PC-3 (cell line): ENCODE measurements around the gene MAP2K7. TPM values are rescaled to one million over a fixed set of nuclear protein-coding genes. Genes with fewer than 3 reads are reported as not detected.

Experiments
- ATAC-seq: fragments of 200-7000 bp; cut with Tn5 transposase; 2 replicates; pipeline ENCODE4 v1.9.1; 2020; ENCODE audit warnings: mild to moderate bottlenecking, moderate library complexity
- BruUV-seq: library from RNA; stranded (reverse); fragments of 400-500 nt; replicated peaks from 2 replicates; lab custom pipeline; 2021; lab: Mats Ljungman, UMichigan
- CTCF ChIA-PET: fragments of 300-600 bp; sonication (Branson Sonifier 250); formaldehyde crosslinking; loops from one replicate; lab custom pipeline; 2022; ENCODE audit warnings: antibody characterized with exemption; lab: Charles Lee
- POLR2A ChIA-PET: fragments of 300-600 bp; sonication (Branson Sonifier 250); formaldehyde crosslinking; loops from one replicate; lab custom pipeline; 2022; ENCODE audit warnings: antibody characterized with exemption; ENCODE audit not compliant: unreplicated experiment; lab: Charles Lee
- DNase-seq: peaks from one replicate; pipeline ENCODE4 v3.0.0-alpha.2; 2015
- H2AFZ ChIP-seq: fragments of 300-600 bp; sonication (generic); 2 replicates; pipeline ENCODE4 v1.6.0; 2016; ENCODE audit warnings: antibody characterized with exemption, low read length
- H3F3A ChIP-seq: fragments of 300-600 bp; sonication (generic); one replicate; pipeline ENCODE4 v1.6.0; 2017; ENCODE audit warnings: antibody characterized with exemption, low read length, control low read depth, mild to moderate bottlenecking; ENCODE audit not compliant: unreplicated experiment
- H3K27ac ChIP-seq: fragments of 300-600 bp; sonication (generic); 2 replicates; pipeline ENCODE4 v1.5.1; 2016; ENCODE audit warnings: mild to moderate bottlenecking, low read length
- H3K27me3 ChIP-seq: fragments of 300-600 bp; sonication (generic); 2 replicates; pipeline ENCODE4 v1.6.1; 2016; ENCODE audit warnings: low read length, mixed read lengths
- H3K36me3 ChIP-seq: fragments of 300-600 bp; sonication (generic); 2 replicates; pipeline ENCODE4 v1.6.1; 2016; ENCODE audit warnings: low read depth, mixed run types, low read length, mixed read lengths
- H3K4me1 ChIP-seq: fragments of 300-600 bp; sonication (generic); 2 replicates; pipeline ENCODE4 v1.5.1; 2016; ENCODE audit warnings: low read length; ENCODE audit not compliant: insufficient read depth
- H3K4me2 ChIP-seq: fragments of 300-600 bp; sonication (generic); 2 replicates; pipeline ENCODE4 v1.6.0; 2016; ENCODE audit warnings: low read length
- H3K4me3 ChIP-seq: fragments of 300-600 bp; sonication (generic); 2 replicates; pipeline ENCODE4 v1.5.1; 2016; ENCODE audit warnings: mild to moderate bottlenecking, low read length, mixed read lengths
- H3K79me2 ChIP-seq: fragments of 300-600 bp; sonication (generic); 2 replicates; pipeline ENCODE4 v1.6.1; 2017; ENCODE audit warnings: low read length, mixed read lengths
- H3K9ac ChIP-seq: fragments of 300-600 bp; sonication (generic); 2 replicates; pipeline ENCODE4 v1.6.0; 2016; ENCODE audit warnings: mild to moderate bottlenecking, low read length
- H3K9me2 ChIP-seq: fragments of 300-600 bp; sonication (generic); replicated peaks from 2 replicates; pipeline ENCODE4 v1.6.1; 2016; ENCODE audit warnings: mixed run types, low read length, mixed read lengths
- H3K9me3 ChIP-seq: fragments of 300-600 bp; sonication (generic); 2 replicates; pipeline ENCODE4 v1.6.1; 2016; ENCODE audit warnings: low read length, mixed read lengths
- H4K20me1 ChIP-seq: fragments of 300-600 bp; sonication (generic); 2 replicates; pipeline ENCODE4 v1.6.1; 2016; ENCODE audit warnings: low read length, mixed read lengths
- CTCF ChIP-seq: fragments of 300-600 bp; sonication (generic); conservative IDR thresholded peaks from 2 replicates; pipeline ENCODE4 v1.5.1; 2017; ENCODE audit warnings: antibody characterized with exemption, low read depth, mild to moderate bottlenecking, low read length
- EZH2 ChIP-seq: fragments of 300-600 bp; sonication (generic); IDR thresholded peaks from one replicate; pipeline ENCODE4 v1.6.1; 2017; ENCODE audit warnings: antibody characterized with exemption, mild to moderate bottlenecking, low read length; ENCODE audit not compliant: unreplicated experiment
- EZH2phosphoT487 ChIP-seq: fragments of 300-600 bp; sonication (generic); IDR thresholded peaks from 2 replicates; pipeline ENCODE4 v1.6.1; 2018; ENCODE audit warnings: mild to moderate bottlenecking, antibody characterized with exemption, low read length, borderline replicate concordance
- intact Hi-C: fragments of 100-400 bp; cut with micrococcal nuclease; formaldehyde crosslinking; loops from 2 replicates; pipeline ENCODE4 v1.9.0; 2023
- total RNA-seq: library from RNA; depleted of rRNA; stranded (reverse); fragments of >200 nt; gene quantifications from 2 replicates; pipeline ENCODE4 v1.2.3, GENCODE V29; 2014

Gene MAP2K7
- total RNA-seq, 1 experiment from 2014 or later = 39.3 TPM

DNA sequence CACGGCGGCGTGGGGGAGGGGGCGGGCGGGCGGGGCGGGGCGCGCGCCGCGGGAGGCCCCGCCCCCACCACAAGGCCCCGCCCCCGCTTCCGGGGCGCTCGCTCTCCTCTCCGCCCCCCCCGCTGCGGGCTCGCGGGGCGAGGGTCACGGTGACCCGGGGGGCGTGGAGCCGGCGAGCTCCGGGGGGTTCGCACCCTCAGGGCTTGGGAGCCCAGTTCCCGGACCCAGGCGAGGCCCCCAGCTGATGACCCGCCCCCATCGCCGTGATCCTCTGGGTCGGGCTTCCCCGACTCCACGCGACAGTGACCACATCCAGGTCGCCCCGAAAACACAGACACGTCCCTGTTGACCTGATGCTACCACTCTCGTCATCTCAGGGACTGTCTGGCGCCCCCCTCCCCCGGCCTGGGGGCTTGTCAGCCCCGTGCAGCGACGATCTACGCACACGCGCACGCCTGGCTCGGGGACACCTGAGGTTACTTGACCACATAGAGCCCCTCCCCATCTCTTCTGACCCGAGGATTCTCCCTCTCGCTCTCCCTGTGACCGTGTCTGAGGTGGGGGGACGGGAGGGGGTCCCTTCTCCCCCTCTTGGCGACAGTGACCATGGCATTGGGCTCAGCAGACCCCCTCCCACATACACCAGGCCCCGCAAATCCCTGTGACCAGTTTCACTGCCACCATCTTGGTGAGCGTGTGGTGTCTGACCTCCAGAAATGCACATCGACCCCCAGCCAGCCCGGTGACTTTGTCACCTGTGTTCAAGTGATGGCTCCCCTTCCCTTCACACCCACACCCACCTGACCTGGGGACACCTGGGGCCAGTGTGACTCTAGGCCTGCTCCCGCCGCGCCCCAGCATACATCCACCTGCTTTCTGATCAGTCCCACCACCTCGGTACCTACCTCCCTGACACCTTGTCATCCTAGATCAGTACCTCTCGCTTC lies 670 bp downstream of the MAP2K7 start:
- Histone ChIP-seq H3K9ac (peak overlapping the region; percentile 87), H4K20me1 (0 out of 2 replicates have a peak, but pooled peaks cover 3% of the 10 kb centered on the region), H3K4me3 (peak overlapping the region; percentile 77), H3K27ac (peak overlapping the region; percentile 11; the same call in 1 of the 2 replicates), H3K36me3 (no peaks in the 10 kb centered on the region; the same call in 1 of the 2 replicates), H3K4me2 (peak overlapping the region; percentile 96), H2AFZ (peak overlapping the region; percentile 64), H3K9me2 (no peaks in the 10 kb centered on the region), H3K27me3 (no peaks in the 10 kb centered on the region), H3K4me1 (peaks cover 20% of the 10 kb centered on the region), H3K79me2 (peaks cover 54% of the 10 kb centered on the region), H3F3A (peaks cover 11% of the 10 kb centered on the region), H3K9me3 (no peaks in the 10 kb centered on the region)
- no peak for TF ChIP-seq EZH2phosphoT487
- no peak for TF ChIP-seq CTCF
- no peak for TF ChIP-seq EZH2
- POLR2A ChIA-PET = interaction anchor here (0.6 to 1.0 kb wide), 3 partner anchors 16 to 35 kb away, joined by 3 to 4 read pairs (median 3); no protein-coding TSS in a partner anchor
- CTCF ChIA-PET = interaction anchor here (0.5 to 2.0 kb wide), 4 partner anchors 11 to 336 kb away, joined by 3 to 23 read pairs (median 6); partner anchors contain the start of gene SNAPC2
- peak; percentile 31 for ATAC-seq
- BruUV-seq = no TSS peak
- DNase-seq = no peak
- intact Hi-C loops = loop anchor here (5.0 kb wide), 1 partner anchor 623 kb away; no protein-coding TSS in a partner anchor

GRCh38 chr19:7905268-7905667 lies 1.6 kb downstream of the MAP2K7 start:
- ChIA-PET CTCF (no interaction called here), POLR2A (no interaction called here)
- Histone ChIP-seq H3K27ac (no peak overlapping the region), H3K79me2 (peaks cover 54% of the 10 kb centered on the region), H4K20me1 (0 out of 2 replicates have a peak, but pooled peaks cover 3% of the 10 kb centered on the region), H3K4me3 (peak overlapping the region; percentile 77), H3K36me3 (peaks cover 6% of the 10 kb centered on the region; the same call in 1 of the 2 replicates), H3F3A (peaks cover 11% of the 10 kb centered on the region), H3K9me2 (no peaks in the 10 kb centered on the region), H3K4me2 (peak overlapping the region; percentile 96), H3K4me1 (peaks cover 20% of the 10 kb centered on the region), H3K9ac (peak overlapping the region; percentile 87; the same call in 1 of the 2 replicates), H3K27me3 (no peaks in the 10 kb centered on the region), H3K9me3 (no peaks in the 10 kb centered on the region), H2AFZ (no peak overlapping the region)
- no peak for ATAC-seq
- no TSS peak for BruUV-seq
- intact Hi-C loops = no loop called here
- TF ChIP-seq EZH2phosphoT487 (no peak), EZH2 (no peak), CTCF (no peak)
- DNase-seq = no peak
